SK-N-SH (cell line): ENCODE results near the gene NUDCD3. TPM values are rescaled to one million over a fixed set of nuclear protein-coding genes. Genes with fewer than 3 reads are reported as not detected.

Source experiments
- CTCF ChIA-PET: fragments of 300-600, 350-600 bp; formaldehyde crosslinking; extraction: SDS; loops from one replicate; lab custom pipeline; 2021; lab: Yijun Ruan, JAX
- POLR2A ChIA-PET: fragments of 350-600 bp; sonication (Branson Sonifier 250); formaldehyde crosslinking; extraction: SDS; loops from one replicate; lab custom pipeline; 2020; ENCODE audit warnings: antibody characterized with exemption, inconsistent platforms; lab: Yijun Ruan, JAX
- DNase-seq: peaks from one replicate; pipeline ENCODE4 v3.0.0; 2012
- H2AFZ ChIP-seq: fragments of 200-600 bp; sonication (generic); 2 replicates; pipeline ENCODE4 v1.8.1; 2016; ENCODE audit warnings: antibody characterized with exemption, mild to moderate bottlenecking, low read depth
- H3F3A ChIP-seq: fragments of 200-600 bp; sonication (generic); replicated peaks from 2 replicates; pipeline ENCODE3; 2016; ENCODE audit warnings: antibody characterized with exemption, mild to moderate bottlenecking; ENCODE audit not compliant: insufficient read depth
- H3K27ac ChIP-seq, 2 experiments: fragments of 200-500 bp in 1 of 2; fragments of 200-600 bp in 1 of 2; sonication (Bioruptor generic) in 1 of 2; sonication (generic), shearing (Covaris generic) in 1 of 2; 2 replicates each; pipeline versions ENCODE4 v1.5.1 to v1.6.1; 2014 to 2016; ENCODE audit warnings: low read depth in 2 of 2, inconsistent platforms in 1 of 2, low read length in 1 of 2, mild to moderate bottlenecking in 1 of 2, mixed read lengths in 1 of 2
- H3K27me3 ChIP-seq: fragments of 200-600 bp; sonication (generic), shearing (Covaris generic); 2 replicates; pipeline ENCODE4 v1.6.1; 2016; ENCODE audit warnings: mixed run types; ENCODE audit not compliant: insufficient read depth
- H3K36me3 ChIP-seq, 2 experiments: fragments of 200-500 bp in 1 of 2; fragments of 200-600 bp in 1 of 2; sonication (Bioruptor generic) in 1 of 2; sonication (generic) in 1 of 2; replicated peaks in 1 of 2; 2 replicates each; pipeline versions ENCODE3 to v1.5.1; 2014 to 2016; ENCODE audit warnings: low read length in 1 of 2, mild to moderate bottlenecking in 1 of 2; ENCODE audit not compliant: insufficient read depth in 2 of 2, control insufficient read depth in 1 of 2
- H3K4me1 ChIP-seq, 2 experiments: fragments of 200-500 bp in 1 of 2; fragments of 200-600 bp in 1 of 2; sonication (Bioruptor generic) in 1 of 2; sonication (generic), shearing (Covaris generic) in 1 of 2; 2 replicates each; pipeline versions ENCODE4 v1.5.1 to v1.6.1; 2014 to 2016; ENCODE audit warnings: low read depth in 1 of 2, low read length in 1 of 2, mixed run types in 1 of 2; ENCODE audit not compliant: insufficient read depth in 2 of 2, control insufficient read depth in 1 of 2
- H3K4me2 ChIP-seq: fragments of 200-600 bp; sonication (generic), shearing (Covaris generic); 2 replicates; pipeline ENCODE4 v1.6.1; 2017; ENCODE audit warnings: mixed run types
- H3K4me3 ChIP-seq, 2 experiments: fragments of 200-500 bp in 1 of 2; fragments of 200-600 bp in 1 of 2; sonication (Bioruptor generic) in 1 of 2; sonication (generic), shearing (Covaris generic) in 1 of 2; 2 replicates each; pipeline versions ENCODE4 v1.5.1 to v1.8.1; 2014 to 2016; ENCODE audit warnings: low read depth in 2 of 2, inconsistent platforms in 1 of 2, low read length in 1 of 2, mild to moderate bottlenecking in 1 of 2, mixed read lengths in 1 of 2, moderate library complexity in 1 of 2
- H3K79me2 ChIP-seq: fragments of 200-600 bp; sonication (generic); 2 replicates; pipeline ENCODE4 v1.8.1; 2017; ENCODE audit warnings: mild to moderate bottlenecking; ENCODE audit not compliant: insufficient read depth
- H3K9ac ChIP-seq: fragments of 200-600 bp; sonication (generic); 2 replicates; pipeline ENCODE4 v1.6.1; 2017; ENCODE audit warnings: mixed run types
- H3K9me2 ChIP-seq: fragments of 200-600 bp; sonication (generic); 2 replicates; pipeline ENCODE4 v1.6.1; 2017; ENCODE audit warnings: mixed run types
- H3K9me3 ChIP-seq: fragments of 200-600 bp; sonication (generic); 2 replicates; pipeline ENCODE4 v1.6.1; 2017; ENCODE audit warnings: mixed run types, mild to moderate bottlenecking, moderate library complexity
- H4K20me1 ChIP-seq: fragments of 200-600 bp; sonication (generic); 2 replicates; pipeline ENCODE4 v1.6.1; 2017; ENCODE audit warnings: mild to moderate bottlenecking, mixed run types; ENCODE audit not compliant: insufficient read depth
- ELF1 ChIP-seq: IDR thresholded peaks from 2 replicates; pipeline ENCODE4 v1.4.0; 2012
- EP300 ChIP-seq, 2 experiments: IDR thresholded peaks; 2 replicates each; pipeline versions ENCODE4 v1.4.0 to v1.6.1; 2012; ENCODE audit warnings: borderline replicate concordance in 1 of 2, low read depth in 1 of 2, low read length in 1 of 2
- EZH2phosphoT487 ChIP-seq: fragments of 200-600 bp; sonication (generic); IDR thresholded peaks from 2 replicates; pipeline ENCODE4 v1.6.1; 2017; ENCODE audit warnings: low read depth, mixed run types, mild to moderate bottlenecking, antibody characterized with exemption, moderate library complexity, borderline replicate concordance
- FOSL2 ChIP-seq: IDR thresholded peaks from 2 replicates; pipeline ENCODE4 v1.4.0; 2012; ENCODE audit warnings: low read depth, mild to moderate bottlenecking, moderate library complexity, borderline replicate concordance
- GATA2 ChIP-seq: sonication (generic); formaldehyde crosslinking; IDR thresholded peaks from 2 replicates; pipeline ENCODE4 v1.5.0; 2020; ENCODE audit warnings: mild to moderate bottlenecking, missing genetic modification reagents
- MEF2A ChIP-seq: IDR thresholded peaks from 2 replicates; pipeline ENCODE4 v1.4.0; 2012; ENCODE audit warnings: low read depth, borderline replicate concordance
- MXI1 ChIP-seq: IDR thresholded peaks from 2 replicates; pipeline ENCODE4 v1.6.1; 2012; ENCODE audit warnings: mild to moderate bottlenecking, low read depth, low read length, improper control_type of control experiment
- NRF1 ChIP-seq: IDR thresholded peaks from 2 replicates; pipeline ENCODE4 v1.6.1; 2012; ENCODE audit warnings: low read depth, mild to moderate bottlenecking, low read length
- RAD21 ChIP-seq: IDR thresholded peaks from 2 replicates; pipeline ENCODE4 v1.6.1; 2012; ENCODE audit warnings: mild to moderate bottlenecking, low read length
- SMC3 ChIP-seq: IDR thresholded peaks from 2 replicates; pipeline ENCODE4 v1.6.1; 2012; ENCODE audit warnings: low read depth, low read length, improper control_type of control experiment
- YY1 ChIP-seq: IDR thresholded peaks from 2 replicates; pipeline ENCODE4 v1.4.0; 2012; ENCODE audit warnings: low read depth, mild to moderate bottlenecking
- WGBS: methylation state at CpG from one replicate; pipeline ENCODE4 v1.1.6; 2017; ENCODE audit warnings: low lambda C conversion rate; 5-methylcytosine and 5-hydroxymethylcytosine counted together
- polyA plus RNA-seq, 3 experiments: library from polyadenylated mRNA; depleted of rRNA; stranded (reverse); fragments of >200 nt; gene quantifications; 2 replicates each; pipeline ENCODE4 v1.2.3, GENCODE V29; 2012
- TF ChIP-seq, protein P1 (sequence below): IDR thresholded peaks from 2 replicates; pipeline ENCODE4 v1.4.0; 2012; ENCODE audit warnings: low read depth
- TF ChIP-seq, protein P2 (sequence below): IDR thresholded peaks from 2 replicates; pipeline ENCODE4 v1.4.0; 2012; ENCODE audit warnings: low read depth, borderline replicate concordance
- TF ChIP-seq, protein P3 (sequence below): IDR thresholded peaks from 2 replicates; pipeline ENCODE4 v1.4.0; 2012; ENCODE audit warnings: low read depth, borderline replicate concordance
- TF ChIP-seq, protein P4 (sequence below): fragments of 150-350 bp; IDR thresholded peaks from 2 replicates; pipeline ENCODE4 v1.6.1; 2016; ENCODE audit warnings: mild to moderate bottlenecking, low read depth, low read length

Gene NUDCD3
- polyA plus RNA-seq, 1 of the 3 experiments (the other 2 are of a cell fraction) = 66.0 TPM

DNA sequence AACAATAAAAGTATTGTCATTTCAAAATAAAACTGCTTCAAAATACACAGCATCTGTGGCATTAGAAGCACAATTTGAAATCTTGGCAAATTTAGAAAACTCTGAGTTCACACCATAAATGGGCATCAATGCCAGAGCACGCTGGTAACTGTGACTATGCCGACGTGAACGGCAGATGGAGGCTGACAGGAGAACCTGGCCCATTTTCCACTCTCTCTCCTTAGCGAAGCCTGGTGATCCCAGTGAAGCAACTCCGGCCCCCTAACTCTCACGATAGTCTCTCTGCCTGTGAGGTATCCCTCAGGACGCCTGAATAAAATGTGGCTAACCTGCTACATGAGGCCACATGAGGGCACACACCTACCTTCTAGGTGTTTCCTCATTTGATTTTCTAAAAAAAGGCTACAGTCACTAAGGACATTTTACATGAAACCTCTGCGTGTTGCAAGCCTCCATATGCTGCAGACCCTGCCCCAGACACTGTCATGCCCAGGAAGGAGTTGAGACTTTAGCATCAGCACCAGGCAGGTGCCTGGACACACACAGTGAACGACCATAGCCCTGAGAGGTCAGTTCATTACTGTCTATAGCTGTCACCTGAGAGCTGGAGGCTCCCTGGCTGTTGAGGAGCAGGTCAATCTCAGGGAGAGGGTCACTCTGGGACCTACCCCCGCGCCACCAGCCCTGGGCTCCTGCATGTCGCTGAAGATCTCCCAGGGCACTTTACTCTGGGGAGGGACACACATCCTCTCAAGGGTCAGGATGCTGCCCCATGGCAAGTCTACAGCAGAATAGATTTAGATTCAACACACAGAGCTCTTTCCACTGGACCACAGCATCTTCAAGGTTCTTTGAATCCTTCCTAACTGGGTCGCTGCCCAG is 102.1 kb downstream of the NUDCD3 start:
- no peaks in the 10 kb centered on the region for H3K27me3 ChIP-seq
- no peaks in the 10 kb centered on the region for H3K9me2 ChIP-seq
- peaks cover 0 to 12% of the 10 kb centered on the region in 2 experiments; a peak in 2 of 4 replicates for H3K4me1 ChIP-seq
- H4K20me1 ChIP-seq = 0 out of 2 replicates have a peak, but pooled peaks cover 1% of the 10 kb centered on the region
- H3K9me3 ChIP-seq = no peaks in the 10 kb centered on the region
- H2AFZ ChIP-seq = no peak overlapping the region
- ChIA-PET POLR2A (no interaction called here), CTCF (no interaction called here)
- H3K27ac ChIP-seq = no peak overlapping the region
- no peaks in the 10 kb centered on the region for H3K79me2 ChIP-seq
- no peak overlapping the region for H3K4me3 ChIP-seq
- H3K4me2 ChIP-seq = no peak overlapping the region
- H3K36me3 ChIP-seq = peaks cover 18 to 86% of the 10 kb centered on the region in 2 experiments
- no peak overlapping the region for H3K9ac ChIP-seq
- 95% methylated on average over 12 of the region's 14 CpGs for WGBS
- H3F3A ChIP-seq = no peaks in the 10 kb centered on the region
- no peak for DNase-seq
- no peak for TF ChIP-seq YY1
- TF ChIP-seq ELF1 = no peak
- TF ChIP-seq, protein P1, sequence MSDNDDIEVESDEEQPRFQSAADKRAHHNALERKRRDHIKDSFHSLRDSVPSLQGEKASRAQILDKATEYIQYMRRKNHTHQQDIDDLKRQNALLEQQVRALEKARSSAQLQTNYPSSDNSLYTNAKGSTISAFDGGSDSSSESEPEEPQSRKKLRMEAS = no peak
- TF ChIP-seq, protein P2, sequence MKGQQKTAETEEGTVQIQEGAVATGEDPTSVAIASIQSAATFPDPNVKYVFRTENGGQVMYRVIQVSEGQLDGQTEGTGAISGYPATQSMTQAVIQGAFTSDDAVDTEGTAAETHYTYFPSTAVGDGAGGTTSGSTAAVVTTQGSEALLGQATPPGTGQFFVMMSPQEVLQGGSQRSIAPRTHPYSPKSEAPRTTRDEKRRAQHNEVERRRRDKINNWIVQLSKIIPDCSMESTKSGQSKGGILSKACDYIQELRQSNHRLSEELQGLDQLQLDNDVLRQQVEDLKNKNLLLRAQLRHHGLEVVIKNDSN = no peak
- TF ChIP-seq RAD21 = no peak
- TF ChIP-seq, protein P3, sequence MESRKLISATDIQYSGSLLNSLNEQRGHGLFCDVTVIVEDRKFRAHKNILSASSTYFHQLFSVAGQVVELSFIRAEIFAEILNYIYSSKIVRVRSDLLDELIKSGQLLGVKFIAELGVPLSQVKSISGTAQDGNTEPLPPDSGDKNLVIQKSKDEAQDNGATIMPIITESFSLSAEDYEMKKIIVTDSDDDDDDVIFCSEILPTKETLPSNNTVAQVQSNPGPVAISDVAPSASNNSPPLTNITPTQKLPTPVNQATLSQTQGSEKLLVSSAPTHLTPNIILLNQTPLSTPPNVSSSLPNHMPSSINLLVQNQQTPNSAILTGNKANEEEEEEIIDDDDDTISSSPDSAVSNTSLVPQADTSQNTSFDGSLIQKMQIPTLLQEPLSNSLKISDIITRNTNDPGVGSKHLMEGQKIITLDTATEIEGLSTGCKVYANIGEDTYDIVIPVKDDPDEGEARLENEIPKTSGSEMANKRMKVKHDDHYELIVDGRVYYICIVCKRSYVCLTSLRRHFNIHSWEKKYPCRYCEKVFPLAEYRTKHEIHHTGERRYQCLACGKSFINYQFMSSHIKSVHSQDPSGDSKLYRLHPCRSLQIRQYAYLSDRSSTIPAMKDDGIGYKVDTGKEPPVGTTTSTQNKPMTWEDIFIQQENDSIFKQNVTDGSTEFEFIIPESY = no peak
- TF ChIP-seq, protein P4, sequence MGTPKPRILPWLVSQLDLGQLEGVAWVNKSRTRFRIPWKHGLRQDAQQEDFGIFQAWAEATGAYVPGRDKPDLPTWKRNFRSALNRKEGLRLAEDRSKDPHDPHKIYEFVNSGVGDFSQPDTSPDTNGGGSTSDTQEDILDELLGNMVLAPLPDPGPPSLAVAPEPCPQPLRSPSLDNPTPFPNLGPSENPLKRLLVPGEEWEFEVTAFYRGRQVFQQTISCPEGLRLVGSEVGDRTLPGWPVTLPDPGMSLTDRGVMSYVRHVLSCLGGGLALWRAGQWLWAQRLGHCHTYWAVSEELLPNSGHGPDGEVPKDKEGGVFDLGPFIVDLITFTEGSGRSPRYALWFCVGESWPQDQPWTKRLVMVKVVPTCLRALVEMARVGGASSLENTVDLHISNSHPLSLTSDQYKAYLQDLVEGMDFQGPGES = no peak
- TF ChIP-seq NRF1 = no peak
- TF ChIP-seq GATA2 (CRISPR knock-in tag) = no peak
- TF ChIP-seq MXI1 = no peak
- TF ChIP-seq MEF2A = no peak
- no peak for TF ChIP-seq EP300 (IDR thresholded peaks at IDR 0.05; ENCODE audit: borderline replicate concordance in 1 of 2, low read depth in 1 of 2, low read length in 1 of 2)
- TF ChIP-seq FOSL2 = no peak
- no peak for TF ChIP-seq EZH2phosphoT487
- TF ChIP-seq SMC3 = no peak
